GM12874 (cell line): Measurements from ENCODE around the gene ERBB4.

ENCODE experiments used
- CTCF ChIP-seq: IDR thresholded peaks from 2 replicates; pipeline ENCODE4 v1.5.1; 2011; ENCODE audit warnings: low read depth, mild to moderate bottlenecking, control low read depth, low read length, moderate library complexity; ENCODE audit not compliant: insufficient read depth

Gene ERBB4

GRCh38 chr2:212387146-212387545 lies 151.5 kb downstream of the ERBB4 start:
- TF ChIP-seq CTCF = no peak

GRCh38 chr2:212385241-212385640 lies 153.4 kb downstream of the ERBB4 start:
- no peak for TF ChIP-seq CTCF

- TF ChIP-seq CTCF = no peak
Observed at GRCh38 chr2:212384027-212384426, 154.6 kb downstream of the ERBB4 start.

GRCh38 chr2:212381428-212382102 lies 157.0 kb downstream of the ERBB4 start:
- no peak for TF ChIP-seq CTCF

- no peak for TF ChIP-seq CTCF
Observed at GRCh38 chr2:212379103-212379502, 159.5 kb downstream of the ERBB4 start.

GRCh38 chr2:212367431-212367830 lies 171.2 kb downstream of the ERBB4 start:
- TF ChIP-seq CTCF = no peak

- no peak for TF ChIP-seq CTCF
Observed at GRCh38 chr2:212364112-212364985, 174.3 kb downstream of the ERBB4 start.
